Measurements from ENCODE around the gene ETS1. TPM values are rescaled to one million over a fixed set of nuclear protein-coding genes. Genes with fewer than 3 reads are reported as not detected.

Gene ETS1
- total RNA-seq, 2 donors from 2014 or later = 34.3 to 36.4 TPM

- no peak overlapping the region for H3K4me3 Mint-ChIP-seq
- H3K4me1 ChIP-seq (ENCODE audit: control insufficient read depth, insufficient read depth, low read length) = peaks cover 4% of the 10 kb centered on the region
- H3K27me3 ChIP-seq (ENCODE audit: control insufficient read depth, insufficient read depth, low read length, poor library complexity, severe bottlenecking) = no peaks in the 10 kb centered on the region
- peaks cover 10% of the 10 kb centered on the region for H3K36me3 ChIP-seq (ENCODE audit: control insufficient read depth, insufficient read depth, low read length)
- no peak overlapping the region for H3K27ac ChIP-seq (ENCODE audit: low read depth, low read length)
- WGBS, 2 experiments (ENCODE audit: insufficient coverage in 1 of 2, insufficient read length in 1 of 2) = 97 to 98% methylated on average over 7 to 8 of the region's 8 CpGs
- no peaks in the 10 kb centered on the region for H3K9me3 Mint-ChIP-seq
- no peak overlapping the region for H3K4me3 ChIP-seq (ENCODE audit: low read length)
- no peak overlapping the region for H3K27ac Mint-ChIP-seq
- no peaks in the 10 kb centered on the region for H3K9me3 ChIP-seq (ENCODE audit: control insufficient read depth, low read length)
- H3K27me3 Mint-ChIP-seq (ENCODE audit: insufficient read depth) = no peaks in the 10 kb centered on the region
- H3K36me3 Mint-ChIP-seq (ENCODE audit: low read depth) = peaks cover 15% of the 10 kb centered on the region
- no peak overlapping the region for H3K9ac ChIP-seq (ENCODE audit: extremely low read depth, low read length, poor library complexity, severe bottlenecking)
- no peak for DNase-seq
- H3K4me1 Mint-ChIP-seq = peaks cover 20% of the 10 kb centered on the region
- no peak for TF ChIP-seq CTCF (conservative IDR thresholded peaks at IDR 0.05)
These were observed 78.4 kb downstream of the ETS1 start for GRCh38 chr11:128508770-128509510.

DNA sequence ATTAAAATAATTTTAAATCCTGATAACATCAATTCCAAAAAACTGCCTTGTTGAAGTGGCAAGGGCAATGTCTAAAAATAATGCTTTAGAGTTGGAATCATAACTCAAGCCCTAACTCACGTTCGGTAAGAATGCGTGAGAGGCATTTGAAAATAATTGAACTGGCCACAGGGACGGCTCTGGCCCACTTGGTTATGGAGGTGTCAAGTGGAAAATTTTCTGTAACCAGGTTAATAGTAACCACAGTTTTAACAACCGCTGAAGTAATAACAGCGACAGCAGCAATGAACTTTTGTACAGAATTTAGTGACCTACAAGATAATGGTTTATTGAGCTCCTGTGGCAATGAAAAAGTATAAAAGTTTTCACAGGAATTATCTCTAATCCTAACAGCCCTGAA, 79.4 kb downstream of the ETS1 start:
- Mint-ChIP-seq H3K27me3 (ENCODE audit: insufficient read depth) (no peaks in the 10 kb centered on the region), H3K9me3 (no peaks in the 10 kb centered on the region), H3K4me1 (peaks cover 20% of the 10 kb centered on the region), H3K27ac (no peak overlapping the region), H3K36me3 (ENCODE audit: low read depth) (peaks cover 8% of the 10 kb centered on the region), H3K4me3 (no peak overlapping the region)
- Histone ChIP-seq H3K9ac (ENCODE audit: extremely low read depth, low read length, poor library complexity, severe bottlenecking) (no peak overlapping the region), H3K36me3 (ENCODE audit: control insufficient read depth, insufficient read depth, low read length) (peaks cover 4% of the 10 kb centered on the region), H3K9me3 (ENCODE audit: control insufficient read depth, low read length) (no peaks in the 10 kb centered on the region), H3K27me3 (ENCODE audit: control insufficient read depth, insufficient read depth, low read length, poor library complexity, severe bottlenecking) (no peaks in the 10 kb centered on the region), H3K4me3 (ENCODE audit: low read length) (no peak overlapping the region), H3K4me1 (ENCODE audit: control insufficient read depth, insufficient read depth, low read length) (peaks cover 4% of the 10 kb centered on the region), H3K27ac (ENCODE audit: low read depth, low read length) (no peak overlapping the region)
- DNase-seq = no peak
- no peak for TF ChIP-seq CTCF (conservative IDR thresholded peaks at IDR 0.05)
- WGBS, 2 experiments (ENCODE audit: insufficient coverage in 1 of 2, insufficient read length in 1 of 2) = 93 to 96% methylated on average over 3 to 6 of the region's 6 CpGs

- Histone ChIP-seq H3K27ac (ENCODE audit: low read depth, low read length) (no peak overlapping the region), H3K4me1 (ENCODE audit: control insufficient read depth, insufficient read depth, low read length) (peaks cover 11% of the 10 kb centered on the region), H3K4me3 (ENCODE audit: low read length) (no peak overlapping the region), H3K27me3 (ENCODE audit: control insufficient read depth, insufficient read depth, low read length, poor library complexity, severe bottlenecking) (no peaks in the 10 kb centered on the region), H3K9ac (ENCODE audit: extremely low read depth, low read length, poor library complexity, severe bottlenecking) (no peak overlapping the region), H3K36me3 (ENCODE audit: control insufficient read depth, insufficient read depth, low read length) (no peaks in the 10 kb centered on the region), H3K9me3 (ENCODE audit: control insufficient read depth, low read length) (no peaks in the 10 kb centered on the region)
- TF ChIP-seq CTCF (conservative IDR thresholded peaks at IDR 0.05) = no peak
- Mint-ChIP-seq H3K4me1 (peaks cover 27% of the 10 kb centered on the region), H3K27ac (no peak overlapping the region), H3K27me3 (ENCODE audit: insufficient read depth) (no peaks in the 10 kb centered on the region), H3K36me3 (ENCODE audit: low read depth) (peaks cover 4% of the 10 kb centered on the region), H3K4me3 (no peak overlapping the region), H3K9me3 (no peaks in the 10 kb centered on the region)
- DNase-seq = no peak
- 76 to 83% methylated on average over 7 to 12 of the region's 12 CpGs for WGBS, 2 experiments (ENCODE audit: insufficient coverage in 1 of 2, insufficient read length in 1 of 2)
These were observed 80.3 kb downstream of the ETS1 start for GRCh38 chr11:128506999-128507611.
